HG02759 (cell line): ENCODE measurements around the gene BTRC.

Experiments
- ATAC-seq: cut with Tn5 transposase; IDR thresholded peaks from one replicate; pipeline ENCODE4 v1.9.1; 2021; ENCODE audit warnings: mild to moderate bottlenecking, moderate library complexity; ENCODE audit not compliant: unreplicated experiment

Gene BTRC

DNA sequence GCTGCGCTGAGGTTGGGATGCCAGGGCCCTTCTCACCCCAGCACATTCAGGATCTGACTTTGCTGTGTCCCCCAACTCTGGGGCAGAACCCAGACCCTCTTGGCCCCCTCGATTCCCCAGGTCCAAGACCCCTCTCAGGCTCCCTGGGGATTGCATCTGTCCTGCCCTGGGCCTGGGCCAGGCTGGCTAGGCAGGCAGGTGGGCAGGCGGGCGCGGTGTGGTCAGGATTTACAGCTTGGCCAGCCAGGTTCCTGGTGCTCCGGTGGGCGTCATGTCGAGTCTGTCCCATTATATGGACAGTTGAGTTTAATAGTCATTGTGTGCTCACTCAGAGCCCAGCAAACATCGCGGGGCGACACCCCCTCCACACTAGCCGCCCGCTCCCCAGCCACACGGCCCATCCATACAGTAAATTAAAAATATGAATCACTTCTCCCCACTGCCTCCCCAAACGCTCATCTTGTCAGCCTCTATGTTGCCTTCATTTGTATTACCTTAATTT lies 210.6 kb downstream of the BTRC start:
- no peak for ATAC-seq

DNA sequence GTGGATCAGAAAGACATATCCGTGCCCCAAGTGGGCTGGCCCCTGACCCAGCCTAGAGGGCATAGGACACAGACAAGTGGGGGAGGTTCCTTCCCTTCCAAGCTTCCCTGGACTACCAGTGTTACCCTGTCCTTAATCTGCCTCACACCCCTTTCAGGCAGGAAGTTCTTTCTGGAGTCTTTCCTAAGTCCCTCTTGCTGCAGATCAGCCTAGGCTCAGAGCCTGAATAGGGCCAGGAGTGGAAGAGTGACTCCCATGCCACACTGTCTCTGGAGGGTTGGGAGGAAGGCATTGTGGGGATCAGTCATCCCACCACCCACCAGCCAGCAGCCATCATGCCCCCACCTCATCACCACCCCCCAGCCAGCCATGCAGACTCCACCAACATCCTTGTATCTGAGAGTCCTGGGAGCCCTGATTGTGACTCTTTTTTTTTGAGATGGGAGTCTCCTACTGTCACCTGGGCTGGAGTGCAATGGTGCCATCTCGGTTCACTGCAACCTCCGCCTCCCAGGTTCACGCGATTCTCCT lies 211.5 kb downstream of the BTRC start:
- no peak for ATAC-seq

GRCh38 chr10:101565936-101566332 lies 212.0 kb downstream of the BTRC start:
- ATAC-seq: no peak

GRCh38 chr10:101566333-101567164 lies 212.6 kb downstream of the BTRC start:
- ATAC-seq: no peak

DNA sequence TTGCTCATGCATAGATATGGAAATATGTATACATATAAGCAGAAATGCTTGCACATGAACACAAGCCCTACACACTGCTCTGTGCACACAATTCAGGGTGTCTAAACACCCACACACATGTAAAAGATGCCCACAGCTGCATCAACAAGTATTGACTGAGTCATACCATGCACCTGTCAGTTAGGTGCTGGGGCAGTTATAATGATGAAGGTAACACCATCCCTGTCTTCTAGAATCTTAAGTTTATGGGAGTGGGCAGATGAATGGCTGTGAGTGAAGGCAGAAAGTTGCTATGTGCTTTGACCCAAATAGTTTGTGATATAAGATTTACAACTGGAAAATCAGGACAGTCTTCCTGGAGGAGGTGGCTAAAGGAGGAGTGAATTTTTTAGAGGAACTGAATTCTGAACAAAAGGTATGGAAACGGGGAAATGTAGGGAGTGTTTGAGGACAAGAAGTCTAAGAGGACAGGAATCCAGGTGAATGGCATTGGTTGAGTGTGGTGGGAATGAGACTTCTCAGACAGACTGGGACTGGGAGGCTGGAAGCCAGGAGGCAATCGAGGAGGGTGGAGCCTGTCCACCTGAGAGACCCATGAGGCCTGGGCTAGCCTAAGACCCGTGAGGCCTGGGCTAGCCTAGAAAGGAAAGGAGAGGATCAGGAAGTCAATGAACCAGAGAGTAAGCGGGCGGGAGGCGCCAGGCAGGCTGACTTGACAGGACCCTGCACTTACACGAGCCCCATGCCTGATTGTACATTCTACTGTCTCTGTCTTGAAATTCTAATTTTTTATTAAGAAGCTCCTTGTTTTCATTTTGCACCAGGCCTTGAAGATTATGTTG lies 213.4 kb downstream of the BTRC start:
- no peak for ATAC-seq

- no peak for ATAC-seq
These were observed 214.2 kb downstream of the BTRC start for GRCh38 chr10:101568054-101568745.

DNA sequence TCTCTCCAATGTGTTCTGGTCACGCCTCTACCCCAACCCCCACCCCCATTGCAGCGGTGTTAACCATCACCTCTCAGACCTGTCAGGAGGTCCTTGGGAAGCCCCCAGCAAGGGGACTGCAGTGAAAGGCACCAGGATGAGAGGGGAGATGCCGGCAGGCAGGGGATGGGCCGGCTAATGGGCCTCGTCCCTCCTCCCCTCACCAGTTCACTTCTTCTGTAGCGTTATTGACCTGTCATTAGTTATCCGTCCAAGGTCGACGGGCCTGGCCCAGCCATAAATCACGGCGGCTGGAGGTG lies 215.3 kb downstream of the BTRC start:
- ATAC-seq: no peak

DNA sequence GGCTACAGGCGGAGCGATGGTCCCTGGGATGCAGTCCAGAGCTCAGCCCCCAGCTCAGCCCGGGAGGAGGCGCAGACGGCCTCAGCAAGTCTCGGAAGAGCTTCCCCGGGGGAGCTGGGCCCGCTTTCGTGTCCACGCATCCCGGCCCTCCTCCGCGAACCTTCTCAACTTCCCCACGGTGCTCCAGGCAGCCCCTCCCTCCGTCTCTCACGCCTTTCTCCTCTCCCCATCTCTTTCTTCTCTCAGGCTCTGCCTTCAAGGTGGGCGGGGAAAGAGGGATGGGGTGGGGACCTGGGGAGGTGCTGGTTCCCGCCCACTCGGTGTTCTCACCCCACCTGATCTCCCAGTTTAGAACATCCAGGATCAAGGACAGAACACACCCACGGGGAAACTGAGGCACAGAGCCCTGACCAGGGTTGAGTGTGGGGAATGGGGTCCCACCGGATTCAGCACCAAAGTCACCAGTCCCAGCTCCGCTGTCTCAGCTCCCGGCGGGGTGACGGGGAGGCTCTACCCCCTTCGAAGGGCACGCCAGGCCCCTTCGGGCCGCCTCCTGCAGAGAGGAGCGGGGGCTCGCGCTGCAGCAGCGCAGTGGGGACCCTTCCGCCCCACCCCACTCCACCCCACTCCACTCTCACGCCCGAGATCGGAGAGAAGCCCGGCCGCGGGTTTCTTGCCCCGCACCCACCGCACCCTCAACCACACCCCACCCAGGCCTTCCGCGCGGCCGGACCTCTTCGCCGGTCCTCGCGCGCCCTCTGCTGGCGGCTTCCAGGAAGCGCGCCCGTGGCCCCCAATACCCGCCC lies 215.9 kb downstream of the BTRC start:
- peak; percentile 70 for ATAC-seq

- ATAC-seq: no peak
These were observed 216.7 kb downstream of the BTRC start for GRCh38 chr10:101570428-101571270.

DNA sequence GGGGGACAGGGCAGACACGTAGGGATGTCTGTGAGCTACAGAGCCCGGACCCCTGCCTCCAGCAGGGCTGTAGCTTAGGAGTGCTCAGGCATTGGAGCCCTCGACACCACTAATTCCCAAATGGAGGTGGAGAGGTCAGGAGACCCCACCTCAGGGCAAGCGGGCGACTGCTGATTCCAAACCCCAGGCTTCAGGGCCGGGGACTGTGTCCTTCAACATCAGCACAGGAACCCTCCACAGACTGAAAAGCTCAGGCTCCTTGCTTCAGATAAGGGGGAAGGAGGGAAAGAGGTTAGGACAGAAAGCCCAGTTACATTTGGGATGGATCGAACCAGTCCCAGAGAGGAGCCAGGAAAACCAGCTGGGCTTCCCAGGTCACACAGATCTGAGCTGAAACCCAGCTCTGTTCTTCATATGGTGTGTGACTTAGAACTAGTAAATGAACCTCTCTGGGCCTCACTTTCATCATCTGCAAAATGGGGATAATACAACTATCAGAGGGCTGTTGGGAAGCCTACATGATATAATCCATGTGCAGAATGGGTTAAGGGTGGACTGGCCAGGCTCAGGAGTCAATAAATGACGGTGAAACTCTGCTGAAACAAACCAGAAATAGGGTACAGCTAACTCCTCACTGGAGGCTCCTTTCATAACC lies 217.4 kb downstream of the BTRC start:
- ATAC-seq: no peak

DNA sequence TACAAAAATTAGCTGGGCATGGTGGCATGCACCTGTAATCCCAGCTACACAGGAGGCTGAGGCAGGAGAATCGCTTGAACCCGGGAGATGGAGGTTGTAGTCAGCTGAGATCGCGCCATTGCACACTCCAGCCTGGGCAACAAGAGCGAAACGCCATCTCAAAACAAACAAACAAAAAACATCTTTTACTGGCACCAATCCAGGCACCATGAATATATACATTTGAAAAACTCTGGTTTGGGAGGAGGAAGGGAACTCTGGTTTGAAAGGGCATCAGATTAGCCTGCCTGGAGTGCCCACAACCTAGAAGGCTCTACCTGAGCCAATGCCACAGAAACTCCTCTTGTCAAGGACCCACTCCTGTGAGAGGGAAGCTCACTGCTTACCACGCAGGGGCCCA lies 218.2 kb downstream of the BTRC start:
- ATAC-seq: no peak

DNA sequence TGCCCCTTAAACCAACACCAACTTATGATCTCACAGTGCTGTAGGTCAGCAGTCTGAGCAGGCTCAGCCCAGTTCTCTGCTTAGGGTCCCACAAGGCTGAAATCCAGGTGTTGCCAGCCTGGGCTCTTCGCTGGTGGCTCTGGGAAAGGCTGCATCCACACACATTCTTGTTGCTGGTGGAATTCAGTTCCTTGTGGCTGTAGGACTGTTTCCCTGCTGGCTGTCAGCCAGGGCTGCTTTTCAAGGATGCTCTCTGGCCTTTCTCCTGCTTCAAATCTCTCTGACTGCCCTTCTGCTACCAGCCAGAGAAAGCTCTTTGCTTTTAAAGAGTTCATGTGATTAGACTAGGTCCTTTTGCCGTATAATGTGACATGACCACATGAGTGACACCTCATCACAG lies 218.8 kb downstream of the BTRC start:
- no peak for ATAC-seq

GRCh38 chr10:101573885-101574753 lies 220.2 kb downstream of the BTRC start:
- ATAC-seq: no peak

DNA sequence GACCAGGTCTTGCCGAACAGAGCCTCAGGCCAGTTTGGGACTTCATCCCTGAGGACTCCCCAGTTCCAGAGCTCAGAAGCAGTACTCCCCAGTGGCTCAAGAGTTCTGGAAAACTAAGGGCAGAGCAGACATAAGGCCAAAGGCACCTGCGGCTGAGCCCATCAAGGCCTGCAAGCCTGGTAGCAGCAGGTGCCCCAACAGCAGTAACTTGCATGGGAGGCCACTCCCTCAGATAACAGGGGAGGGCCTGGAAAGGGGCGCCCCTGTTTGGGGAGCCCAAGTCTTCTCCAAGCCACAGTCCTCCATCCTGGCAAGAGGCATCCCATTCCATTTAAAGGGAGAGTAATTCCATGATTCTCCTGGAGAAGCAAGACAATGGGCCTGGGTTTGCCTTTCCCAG lies 221.1 kb downstream of the BTRC start:
- ATAC-seq: no peak

- ATAC-seq: no peak
These were observed 221.7 kb downstream of the BTRC start for GRCh38 chr10:101575580-101576210.

DNA sequence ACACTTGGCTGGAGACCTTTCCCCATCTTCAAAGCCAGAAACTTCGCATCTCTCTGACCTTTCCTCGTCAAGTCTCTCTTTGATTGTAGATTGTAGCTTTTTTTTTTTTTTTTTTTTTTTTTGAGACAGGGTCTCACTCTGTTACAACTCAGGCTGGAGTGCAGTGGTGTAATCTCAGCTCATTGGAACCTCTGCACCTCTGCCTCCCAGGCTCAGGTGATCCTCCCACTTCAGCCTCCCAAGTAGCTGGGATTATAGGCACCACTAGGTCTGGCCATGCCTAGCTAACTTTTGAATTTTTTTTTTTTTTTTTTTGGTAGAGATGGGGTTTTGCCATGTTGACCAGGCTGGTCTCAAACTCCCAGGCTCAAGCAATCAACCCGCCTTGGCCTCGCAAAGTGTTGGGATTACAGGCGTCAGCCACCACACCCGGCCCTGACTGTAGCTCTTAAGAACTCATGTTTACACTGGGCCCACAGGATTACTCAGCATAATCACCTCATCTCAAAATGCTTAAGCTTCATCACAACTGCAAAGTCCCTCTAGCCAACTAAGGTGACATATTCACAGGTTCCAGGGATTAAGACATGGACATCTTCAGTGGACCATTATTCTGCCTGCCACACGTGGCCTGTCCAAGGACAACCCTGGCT lies 222.4 kb downstream of the BTRC start:
- ATAC-seq: no peak
